Measurements from ENCODE around the gene BORCS5.

BORCS5 gene

GRCh38 chr12:12436831-12437345 lies 80.0 kb downstream of the BORCS5 start:
- no peak for DNase-seq

GRCh38 chr12:12439636-12440035 lies 82.8 kb downstream of the BORCS5 start:
- no peak for DNase-seq

GRCh38 chr12:12440784-12441428 lies 84.0 kb downstream of the BORCS5 start:
- DNase-seq, result no peak

GRCh38 chr12:12441429-12441807 lies 84.5 kb downstream of the BORCS5 start:
- no peak for DNase-seq

- no peak for DNase-seq
These were observed 85.1 kb downstream of the BORCS5 start for GRCh38 chr12:12441843-12442461.

- no peak for DNase-seq
These were observed 85.7 kb downstream of the BORCS5 start for GRCh38 chr12:12442548-12443071.

GRCh38 chr12:12443431-12443878 lies 86.6 kb downstream of the BORCS5 start:
- DNase-seq, result no peak

- DNase-seq, result no peak
These were observed 88.4 kb downstream of the BORCS5 start for GRCh38 chr12:12445165-12445881.

GRCh38 chr12:12445882-12446181 lies 89.0 kb downstream of the BORCS5 start:
- DNase-seq, result no peak

- DNase-seq, result no peak
These were observed 89.9 kb downstream of the BORCS5 start for GRCh38 chr12:12446786-12447185.

GRCh38 chr12:12447236-12447635 lies 90.4 kb downstream of the BORCS5 start:
- DNase-seq, result no peak

GRCh38 chr12:12447837-12448236 lies 91.0 kb downstream of the BORCS5 start:
- no peak for DNase-seq

GRCh38 chr12:12449533-12450025 lies 92.7 kb downstream of the BORCS5 start:
- no peak for DNase-seq

GRCh38 chr12:12450043-12450471 lies 93.2 kb downstream of the BORCS5 start:
- no peak for DNase-seq

GRCh38 chr12:12451098-12451497 lies 94.2 kb downstream of the BORCS5 start:
- DNase-seq, result no peak

GRCh38 chr12:12452326-12452902 lies 95.5 kb downstream of the BORCS5 start:
- no peak for DNase-seq

GRCh38 chr12:12453635-12454034 lies 96.8 kb downstream of the BORCS5 start:
- DNase-seq, result no peak

- DNase-seq, result no peak
These were observed 97.4 kb downstream of the BORCS5 start for GRCh38 chr12:12454315-12454714.

- DNase-seq, result no peak
These were observed 99.8 kb downstream of the BORCS5 start for GRCh38 chr12:12456637-12457036.

GRCh38 chr12:12460935-12461922 lies 104.4 kb downstream of the BORCS5 start:
- no peak for DNase-seq

- no peak for DNase-seq
These were observed 105.0 kb downstream of the BORCS5 start for GRCh38 chr12:12461923-12462315.

GRCh38 chr12:12465522-12465921 lies 108.6 kb downstream of the BORCS5 start:
- DNase-seq, result no peak

Measured in NCI-H2107 (cell line).